Activated B cell treated with CpG ODN at 0.5 μM for 24 hours (primary cell): Measurements from ENCODE around the gene TANGO6. TPM values are rescaled to one million over a fixed set of nuclear protein-coding genes. Genes with fewer than 3 reads are reported as not detected.

Experiments used
- ATAC-seq: fragments of 200-7000 bp; cut with Tn5 transposase; one replicate; pipeline ENCODE4 v1.10.0; 2021; ENCODE audit warnings: low read depth, mild to moderate bottlenecking, moderate library complexity
- CTCF ChIA-PET: fragments of 350-600 bp; sonication (Branson Sonifier 250); formaldehyde crosslinking; loops from one replicate; lab custom pipeline; 2021; ENCODE audit warnings: antibody characterized with exemption; lab: Charles Lee
- POLR2A ChIA-PET: fragments of 350-600 bp; sonication (Branson Sonifier 250); formaldehyde crosslinking; loops from one replicate; lab custom pipeline; 2021; ENCODE audit warnings: antibody characterized with exemption; lab: Charles Lee
- DNase-seq: peaks from one replicate; pipeline ENCODE4 v3.0.0; 2022
- H3K27ac Mint-ChIP-seq: one replicate; pipeline ENCODE4 v1.8.0; 2020; ENCODE audit warnings: mixed read lengths
- H3K27me3 Mint-ChIP-seq: one replicate; pipeline ENCODE4 v1.8.0; 2021; ENCODE audit warnings: mixed read lengths
- H3K36me3 Mint-ChIP-seq: one replicate; pipeline ENCODE4 v1.8.0; 2021; ENCODE audit warnings: low read depth, mixed read lengths
- H3K4me1 Mint-ChIP-seq: one replicate; pipeline ENCODE4 v1.8.0; 2021; ENCODE audit warnings: mixed read lengths
- H3K4me3 Mint-ChIP-seq: one replicate; pipeline ENCODE4 v1.8.0; 2020; ENCODE audit warnings: mild to moderate bottlenecking, mixed read lengths
- H3K9me3 Mint-ChIP-seq: one replicate; pipeline ENCODE4 v1.8.0; 2020; ENCODE audit warnings: mixed read lengths
- intact Hi-C: fragments of 100-400 bp; cut with micrococcal nuclease; formaldehyde crosslinking; loops from one replicate; pipeline ENCODE4 v1.15.1; 2024
- total RNA-seq: library from RNA; stranded (reverse); gene quantifications from 2 replicates; pipeline ENCODE4 v1.2.3, GENCODE V29; 2022
- TF ChIP-seq, protein P1 (sequence below): fragments of 200-600 bp; IDR thresholded peaks from one replicate; pipeline ENCODE4 v1.8.0; 2022; ENCODE audit warnings: antibody characterized with exemption, mild to moderate bottlenecking

TANGO6 gene
- total RNA-seq, 1 donor from 2014 or later: 39.4 TPM

DNA sequence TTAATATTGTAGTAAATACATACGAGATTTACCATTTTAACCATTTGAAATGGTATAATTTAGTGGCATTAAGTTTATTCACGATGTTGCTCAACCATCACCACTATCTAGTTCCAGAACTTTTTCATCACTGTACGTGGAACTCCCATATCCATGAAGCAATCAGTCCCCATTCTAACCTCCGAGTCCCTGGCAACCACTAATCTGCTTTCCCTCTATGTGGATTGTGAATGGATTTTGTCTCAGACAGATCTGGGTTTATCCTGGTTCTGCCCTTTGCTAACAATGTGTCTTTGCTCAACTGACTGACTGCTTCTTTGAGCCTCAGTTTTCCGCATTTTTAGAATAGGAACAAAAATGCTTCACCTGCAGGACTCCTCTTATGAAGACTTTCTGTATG lies 51.4 kb downstream of the TANGO6 start:
- ATAC-seq (no peak), DNase-seq (no peak)
- H3K4me3 Mint-ChIP-seq: no peak overlapping the region
- POLR2A ChIA-PET: no interaction called here
- peaks cover 27% of the 10 kb centered on the region for H3K36me3 Mint-ChIP-seq
- no peaks in the 10 kb centered on the region for H3K4me1 Mint-ChIP-seq
- TF ChIP-seq, protein P1, sequence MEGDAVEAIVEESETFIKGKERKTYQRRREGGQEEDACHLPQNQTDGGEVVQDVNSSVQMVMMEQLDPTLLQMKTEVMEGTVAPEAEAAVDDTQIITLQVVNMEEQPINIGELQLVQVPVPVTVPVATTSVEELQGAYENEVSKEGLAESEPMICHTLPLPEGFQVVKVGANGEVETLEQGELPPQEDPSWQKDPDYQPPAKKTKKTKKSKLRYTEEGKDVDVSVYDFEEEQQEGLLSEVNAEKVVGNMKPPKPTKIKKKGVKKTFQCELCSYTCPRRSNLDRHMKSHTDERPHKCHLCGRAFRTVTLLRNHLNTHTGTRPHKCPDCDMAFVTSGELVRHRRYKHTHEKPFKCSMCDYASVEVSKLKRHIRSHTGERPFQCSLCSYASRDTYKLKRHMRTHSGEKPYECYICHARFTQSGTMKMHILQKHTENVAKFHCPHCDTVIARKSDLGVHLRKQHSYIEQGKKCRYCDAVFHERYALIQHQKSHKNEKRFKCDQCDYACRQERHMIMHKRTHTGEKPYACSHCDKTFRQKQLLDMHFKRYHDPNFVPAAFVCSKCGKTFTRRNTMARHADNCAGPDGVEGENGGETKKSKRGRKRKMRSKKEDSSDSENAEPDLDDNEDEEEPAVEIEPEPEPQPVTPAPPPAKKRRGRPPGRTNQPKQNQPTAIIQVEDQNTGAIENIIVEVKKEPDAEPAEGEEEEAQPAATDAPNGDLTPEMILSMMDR: no peak
- H3K27ac Mint-ChIP-seq: no peak overlapping the region
- CTCF ChIA-PET: no interaction called here
- no peaks in the 10 kb centered on the region for H3K9me3 Mint-ChIP-seq
- intact Hi-C loops: no loop called here
- no peaks in the 10 kb centered on the region for H3K27me3 Mint-ChIP-seq

DNA sequence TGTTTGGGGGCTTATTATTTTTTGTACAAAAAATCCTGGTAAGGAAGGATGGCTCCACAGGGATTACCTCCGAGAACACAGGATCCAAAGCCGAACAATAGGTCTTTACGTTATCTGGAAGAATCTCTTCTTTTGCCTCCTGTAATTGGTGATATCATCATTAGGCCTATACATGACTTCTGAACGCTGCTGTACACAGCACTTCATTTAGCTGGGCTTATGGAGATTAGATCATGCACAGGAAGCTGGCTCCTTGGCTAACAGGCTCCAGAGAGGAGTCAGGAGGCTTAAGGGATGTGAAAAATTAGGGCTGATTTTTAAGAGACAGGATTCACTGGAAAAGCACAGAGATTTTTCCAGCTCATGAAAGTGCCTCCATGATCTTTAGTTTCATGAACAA lies 54.7 kb downstream of the TANGO6 start:
- Mint-ChIP-seq H3K27ac (no peak overlapping the region), H3K27me3 (no peaks in the 10 kb centered on the region), H3K36me3 (peaks cover 47% of the 10 kb centered on the region), H3K4me3 (no peak overlapping the region), H3K4me1 (no peaks in the 10 kb centered on the region), H3K9me3 (no peaks in the 10 kb centered on the region)
- intact Hi-C loops: no loop called here
- ChIA-PET CTCF (no interaction called here), POLR2A (no interaction called here)
- DNase-seq: no peak
- no peak for ATAC-seq
- TF ChIP-seq, protein P1: no peak

DNA sequence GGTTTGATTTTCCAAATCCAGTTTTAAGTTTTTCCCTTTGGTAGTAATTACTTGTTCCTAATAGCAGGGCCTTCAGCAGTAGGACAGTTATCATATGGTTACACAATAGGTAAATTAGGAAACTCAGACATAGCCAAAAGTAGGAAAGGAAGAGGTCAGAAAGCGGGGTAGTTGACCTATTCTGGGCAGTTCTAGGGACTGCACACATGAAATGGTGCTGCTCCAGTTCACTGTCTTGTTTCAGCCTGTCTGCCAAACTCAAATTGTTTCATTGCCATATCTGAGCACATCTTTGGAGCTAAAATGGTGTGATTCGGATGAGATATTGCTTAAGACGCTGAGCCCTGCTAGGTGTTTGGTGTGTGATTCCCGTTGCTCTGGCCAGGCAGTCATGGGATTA lies 56.7 kb downstream of the TANGO6 start:
- ChIA-PET CTCF (no interaction called here), POLR2A (no interaction called here)
- no peak for ATAC-seq
- no peak overlapping the region for H3K27ac Mint-ChIP-seq
- intact Hi-C loops: no loop called here
- no peak overlapping the region for H3K4me3 Mint-ChIP-seq
- TF ChIP-seq, protein P1: no peak
- H3K36me3 Mint-ChIP-seq: peaks cover 49% of the 10 kb centered on the region
- DNase-seq: no peak
- no peaks in the 10 kb centered on the region for H3K27me3 Mint-ChIP-seq
- no peaks in the 10 kb centered on the region for H3K4me1 Mint-ChIP-seq
- H3K9me3 Mint-ChIP-seq: no peaks in the 10 kb centered on the region

DNA sequence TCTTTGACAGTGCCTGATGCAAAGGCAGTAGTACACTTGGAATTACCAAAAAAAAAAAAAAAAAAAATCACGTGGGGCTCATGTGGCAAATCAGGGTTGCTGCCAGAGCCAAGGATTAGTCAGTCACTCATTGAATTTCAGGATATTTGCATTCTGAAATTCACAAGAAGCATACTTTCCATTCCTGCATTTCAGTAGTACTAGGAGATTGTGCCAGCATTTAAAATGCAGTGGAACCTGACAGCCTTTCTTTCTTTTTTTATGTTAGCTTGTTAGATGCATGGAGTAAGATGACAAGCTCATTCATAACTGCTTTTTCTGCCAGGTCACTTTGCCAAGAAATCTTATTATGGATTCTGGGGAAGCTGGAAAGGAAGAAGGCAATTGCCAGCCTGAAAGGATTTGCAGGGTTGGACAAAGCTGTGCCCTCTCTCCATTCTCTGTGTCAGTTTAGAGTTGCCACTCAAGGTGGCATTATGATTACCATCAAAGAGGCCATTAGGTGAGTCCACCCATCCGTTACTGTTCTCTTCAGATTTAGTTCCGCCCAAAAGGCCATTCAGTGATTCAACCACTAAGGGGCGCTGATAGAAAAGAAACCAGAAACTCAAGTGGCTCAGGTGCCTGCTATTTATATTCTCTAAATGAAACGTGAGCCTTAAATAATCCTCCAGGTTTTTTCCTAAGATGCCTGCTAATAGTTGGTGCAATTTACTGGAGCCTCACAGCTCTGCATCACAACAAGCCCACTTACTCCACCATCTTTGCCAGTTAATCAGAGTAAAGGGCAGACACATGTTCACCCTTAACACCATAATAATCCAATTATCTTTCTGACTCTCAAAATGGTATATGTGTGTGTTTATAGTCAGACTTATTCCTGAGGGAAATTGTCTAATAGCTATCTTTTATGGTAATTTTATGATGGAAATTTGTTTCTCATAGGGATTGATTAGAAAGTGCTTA lies 59.0 kb downstream of the TANGO6 start:
- H3K27me3 Mint-ChIP-seq: no peaks in the 10 kb centered on the region
- no peak overlapping the region for H3K27ac Mint-ChIP-seq
- TF ChIP-seq, protein P1: no peak
- ChIA-PET CTCF (no interaction called here), POLR2A (interaction anchor here (0.7 kb wide), 1 partner anchor 13 kb away, joined by 5 read pairs; no protein-coding TSS in a partner anchor)
- H3K9me3 Mint-ChIP-seq: no peaks in the 10 kb centered on the region
- no peaks in the 10 kb centered on the region for H3K4me1 Mint-ChIP-seq
- intact Hi-C loops: no loop called here
- DNase-seq (no peak), ATAC-seq (no peak)
- H3K4me3 Mint-ChIP-seq: no peak overlapping the region
- H3K36me3 Mint-ChIP-seq: peaks cover 57% of the 10 kb centered on the region

DNA sequence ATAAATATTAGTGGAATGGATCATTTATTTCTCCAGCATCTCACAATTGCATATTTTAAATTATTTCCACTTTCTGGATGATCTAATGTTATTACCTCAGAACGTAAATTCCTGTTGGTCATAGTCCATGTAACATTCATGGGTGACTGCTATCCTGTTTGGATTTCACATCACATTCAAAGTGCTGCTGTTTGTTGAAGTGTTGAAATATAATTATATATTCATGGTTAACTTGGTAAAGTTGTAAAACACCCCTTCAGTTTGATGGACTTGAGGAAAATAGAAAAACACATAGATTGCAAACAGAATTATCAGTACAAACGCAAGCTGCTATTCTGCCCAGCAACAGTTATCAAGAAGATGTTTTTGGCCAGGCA lies 59.6 kb downstream of the TANGO6 start:
- Mint-ChIP-seq H3K4me1 (no peaks in the 10 kb centered on the region), H3K9me3 (no peaks in the 10 kb centered on the region), H3K27me3 (no peaks in the 10 kb centered on the region), H3K4me3 (no peak overlapping the region), H3K27ac (no peak overlapping the region), H3K36me3 (peaks cover 58% of the 10 kb centered on the region)
- ChIA-PET POLR2A (no interaction called here), CTCF (no interaction called here)
- TF ChIP-seq, protein P1: no peak
- intact Hi-C loops: no loop called here
- ATAC-seq: no peak
- DNase-seq: no peak
